ENCODE data around the gene PBLD.

GRCh38 chr10:68346774-68347173, 14.0 kb upstream of the PBLD start:
- no peak for TF ChIP-seq CTCF (IDR thresholded peaks at IDR 0.05)
- TF ChIP-seq POLR2A (IDR thresholded peaks at IDR 0.05): no peak

Measured in esophagus squamous epithelium (tissue), 4 donors.